ENCODE measurements around the gene ATP2C1. TPM values are rescaled to one million over a fixed set of nuclear protein-coding genes. Genes with fewer than 3 reads are reported as not detected.

ATP2C1 gene, protein sequence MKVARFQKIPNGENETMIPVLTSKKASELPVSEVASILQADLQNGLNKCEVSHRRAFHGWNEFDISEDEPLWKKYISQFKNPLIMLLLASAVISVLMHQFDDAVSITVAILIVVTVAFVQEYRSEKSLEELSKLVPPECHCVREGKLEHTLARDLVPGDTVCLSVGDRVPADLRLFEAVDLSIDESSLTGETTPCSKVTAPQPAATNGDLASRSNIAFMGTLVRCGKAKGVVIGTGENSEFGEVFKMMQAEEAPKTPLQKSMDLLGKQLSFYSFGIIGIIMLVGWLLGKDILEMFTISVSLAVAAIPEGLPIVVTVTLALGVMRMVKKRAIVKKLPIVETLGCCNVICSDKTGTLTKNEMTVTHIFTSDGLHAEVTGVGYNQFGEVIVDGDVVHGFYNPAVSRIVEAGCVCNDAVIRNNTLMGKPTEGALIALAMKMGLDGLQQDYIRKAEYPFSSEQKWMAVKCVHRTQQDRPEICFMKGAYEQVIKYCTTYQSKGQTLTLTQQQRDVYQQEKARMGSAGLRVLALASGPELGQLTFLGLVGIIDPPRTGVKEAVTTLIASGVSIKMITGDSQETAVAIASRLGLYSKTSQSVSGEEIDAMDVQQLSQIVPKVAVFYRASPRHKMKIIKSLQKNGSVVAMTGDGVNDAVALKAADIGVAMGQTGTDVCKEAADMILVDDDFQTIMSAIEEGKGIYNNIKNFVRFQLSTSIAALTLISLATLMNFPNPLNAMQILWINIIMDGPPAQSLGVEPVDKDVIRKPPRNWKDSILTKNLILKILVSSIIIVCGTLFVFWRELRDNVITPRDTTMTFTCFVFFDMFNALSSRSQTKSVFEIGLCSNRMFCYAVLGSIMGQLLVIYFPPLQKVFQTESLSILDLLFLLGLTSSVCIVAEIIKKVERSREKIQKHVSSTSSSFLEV
- 11.8 TPM for total RNA-seq

DNA sequence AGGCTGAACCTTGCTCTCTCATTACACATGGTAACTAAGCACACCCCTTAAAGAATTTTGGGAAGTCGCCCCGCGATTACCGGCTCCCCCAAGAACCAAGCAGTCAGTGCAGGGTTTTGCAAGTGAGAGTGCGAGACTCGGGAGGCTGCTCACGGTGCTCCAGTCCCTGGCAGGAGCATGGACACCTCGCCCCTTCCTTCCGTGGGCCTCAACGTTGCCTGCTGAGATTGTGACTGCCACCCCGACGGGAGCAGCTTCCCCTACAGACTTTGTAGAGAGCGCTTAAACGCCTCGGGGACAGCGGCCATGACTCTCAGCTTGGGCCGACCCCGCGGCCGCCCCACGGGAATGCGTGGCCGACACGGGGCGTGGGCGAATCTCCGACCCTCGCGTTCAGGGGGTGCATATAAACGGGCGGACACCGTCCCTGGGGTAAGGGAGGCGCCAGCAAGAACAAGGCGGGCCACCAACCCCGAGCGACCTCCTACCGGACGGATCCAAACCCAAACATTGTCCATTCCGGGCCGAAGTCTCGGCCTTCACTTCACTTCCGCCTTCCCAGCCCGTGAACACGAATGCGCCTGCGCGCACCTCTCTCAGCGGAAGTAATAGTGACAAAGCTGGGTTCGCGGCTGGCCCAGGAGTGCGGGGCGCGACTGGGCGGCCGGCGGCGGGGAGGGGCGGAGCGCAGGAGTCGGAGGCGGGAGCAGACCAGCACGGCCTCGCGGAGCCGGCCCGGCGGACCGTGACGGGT lies at the start of gene ATP2C1:
ATP2C1 (plus strand) TSS at position 709 of the 754 bp plus-strand sequence. CDS start 686 bp downstream, outside the sequence.
- Histone ChIP-seq H3K36me3 (no peaks in the 10 kb centered on the region), H3K27ac (peak within 1 kb of the TSS; percentile 92 to 98), H3K9me3 (no peaks in the 10 kb centered on the region), H3K27me3 (no peaks in the 10 kb centered on the region), H3K4me1 (peaks cover 0 to 6% of the 10 kb centered on the region in 2 donors), H3K4me3 (peak within 1 kb of the TSS; percentile 71 to 96)
- intact Hi-C loops (cut with DNase I), result loop anchor here (2.0 to 10.0 kb wide), 7 partner anchors 133 to 1829 kb away; partner anchors contain the start of genes ASTE1, DNAJC13, NEK11 and NPHP3
- peak; percentile 85 to 97 for DNase-seq (ENCODE audit: low spot score in 2 of 2)
- TF ChIP-seq, protein P1, sequence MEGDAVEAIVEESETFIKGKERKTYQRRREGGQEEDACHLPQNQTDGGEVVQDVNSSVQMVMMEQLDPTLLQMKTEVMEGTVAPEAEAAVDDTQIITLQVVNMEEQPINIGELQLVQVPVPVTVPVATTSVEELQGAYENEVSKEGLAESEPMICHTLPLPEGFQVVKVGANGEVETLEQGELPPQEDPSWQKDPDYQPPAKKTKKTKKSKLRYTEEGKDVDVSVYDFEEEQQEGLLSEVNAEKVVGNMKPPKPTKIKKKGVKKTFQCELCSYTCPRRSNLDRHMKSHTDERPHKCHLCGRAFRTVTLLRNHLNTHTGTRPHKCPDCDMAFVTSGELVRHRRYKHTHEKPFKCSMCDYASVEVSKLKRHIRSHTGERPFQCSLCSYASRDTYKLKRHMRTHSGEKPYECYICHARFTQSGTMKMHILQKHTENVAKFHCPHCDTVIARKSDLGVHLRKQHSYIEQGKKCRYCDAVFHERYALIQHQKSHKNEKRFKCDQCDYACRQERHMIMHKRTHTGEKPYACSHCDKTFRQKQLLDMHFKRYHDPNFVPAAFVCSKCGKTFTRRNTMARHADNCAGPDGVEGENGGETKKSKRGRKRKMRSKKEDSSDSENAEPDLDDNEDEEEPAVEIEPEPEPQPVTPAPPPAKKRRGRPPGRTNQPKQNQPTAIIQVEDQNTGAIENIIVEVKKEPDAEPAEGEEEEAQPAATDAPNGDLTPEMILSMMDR (IDR thresholded peaks at IDR 0.05), result no peak

DNA sequence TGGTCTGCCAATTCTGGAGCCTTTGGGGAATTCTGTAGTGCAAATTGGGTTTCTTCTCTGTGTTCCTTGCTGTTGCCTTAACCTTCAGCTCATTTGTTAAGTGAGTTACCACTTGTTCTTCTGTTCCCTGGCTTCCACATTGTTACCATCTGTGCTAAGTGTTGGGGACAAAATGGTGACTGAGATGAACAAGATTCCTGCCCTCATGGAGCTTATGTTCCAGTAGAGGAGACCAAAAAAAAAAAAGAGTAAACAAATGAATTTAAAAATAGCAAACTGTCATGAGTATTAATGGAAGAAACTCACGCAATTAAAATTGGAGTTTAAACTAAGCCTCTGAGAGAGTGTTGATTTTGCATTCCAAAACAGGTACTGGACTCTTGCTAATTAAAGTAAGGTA lies 49.4 kb upstream of the ATP2C1 start:
- TF ChIP-seq, protein P1 (IDR thresholded peaks at IDR 0.05), result no peak
- Histone ChIP-seq H3K4me1 (no peaks in the 10 kb centered on the region), H3K36me3 (no peaks in the 10 kb centered on the region), H3K4me3 (no peak overlapping the region), H3K9me3 (no peaks in the 10 kb centered on the region), H3K27ac (no peak overlapping the region), H3K27me3 (no peaks in the 10 kb centered on the region)
- intact Hi-C loops (cut with DNase I), result no loop called here
- no peak for DNase-seq (ENCODE audit: low spot score in 2 of 2)

DNA sequence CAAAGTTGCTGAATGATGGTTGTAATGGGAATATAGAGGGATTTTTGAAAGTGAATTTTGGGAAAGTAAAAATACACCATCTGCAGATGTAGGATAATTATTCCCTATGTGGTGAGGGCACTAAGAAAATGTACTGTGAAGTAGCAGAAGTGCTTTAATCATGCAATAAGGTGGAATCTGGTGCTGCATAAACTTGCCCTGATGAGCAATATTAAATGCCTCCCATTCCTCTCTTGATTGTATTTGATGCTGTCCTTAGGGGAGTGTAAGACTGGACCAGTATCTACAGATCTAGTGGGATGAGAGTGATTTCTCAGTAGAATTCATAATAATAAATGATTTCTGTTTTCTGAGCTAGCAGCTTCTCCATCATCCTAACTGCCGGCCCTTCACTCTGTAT lies 47.7 kb upstream of the ATP2C1 start:
- no peaks in the 10 kb centered on the region for H3K27me3 ChIP-seq
- no peak for DNase-seq (ENCODE audit: low spot score in 2 of 2)
- H3K4me1 ChIP-seq, result no peaks in the 10 kb centered on the region
- intact Hi-C loops (cut with DNase I), result no loop called here
- TF ChIP-seq, protein P1 (IDR thresholded peaks at IDR 0.05), result no peak
- H3K9me3 ChIP-seq, result no peaks in the 10 kb centered on the region
- H3K27ac ChIP-seq, result no peak overlapping the region
- no peaks in the 10 kb centered on the region for H3K36me3 ChIP-seq
- no peak overlapping the region for H3K4me3 ChIP-seq

DNA sequence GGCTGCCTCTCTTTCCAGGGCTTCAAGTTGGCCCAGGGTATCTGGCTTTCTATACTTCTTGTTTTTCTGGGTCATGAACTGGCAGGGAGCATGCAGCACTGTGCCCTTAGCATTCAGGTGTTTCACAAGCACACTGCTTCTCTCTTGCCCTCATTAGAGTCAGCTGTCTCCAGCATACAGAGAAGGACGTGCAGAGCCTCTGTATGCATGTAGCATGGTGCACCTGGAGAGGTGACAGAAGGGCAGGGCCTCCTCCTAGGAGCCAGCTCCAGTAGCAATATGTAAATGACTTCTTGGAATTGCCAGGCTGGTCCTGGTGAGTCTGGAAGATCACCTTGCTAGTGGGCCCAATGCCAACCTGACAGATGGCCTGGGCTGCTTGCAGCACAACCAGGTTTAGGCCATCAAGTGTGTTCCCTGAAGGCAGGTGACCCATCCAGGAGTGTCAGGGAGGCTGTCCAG lies 44.8 kb upstream of the ATP2C1 start:
- no peaks in the 10 kb centered on the region for H3K27me3 ChIP-seq
- no peak overlapping the region for H3K27ac ChIP-seq
- intact Hi-C loops (cut with DNase I), result no loop called here

More for the DNA sequence above, 44.8 kb upstream of the ATP2C1 start:
- Histone ChIP-seq H3K4me3 (no peak overlapping the region), H3K9me3 (no peaks in the 10 kb centered on the region), H3K36me3 (no peaks in the 10 kb centered on the region), H3K4me1 (no peaks in the 10 kb centered on the region)
- TF ChIP-seq, protein P1 (IDR thresholded peaks at IDR 0.05), result no peak
- DNase-seq (ENCODE audit: low spot score in 2 of 2), result no peak
